GM06990 (cell line): Measurements from ENCODE around the gene CLCN6.

Source experiments
- DNase-seq: peaks from one replicate; pipeline ENCODE4 v3.0.0-alpha.2; 2011; ENCODE audit not compliant: insufficient read length; ENCODE audit errors: extremely low read depth
- H3K27me3 ChIP-seq: replicated peaks from 2 replicates; pipeline ENCODE4 v1.6.0; 2011; ENCODE audit warnings: low read length; ENCODE audit not compliant: control insufficient read depth, insufficient read depth
- H3K36me3 ChIP-seq: 2 replicates; pipeline ENCODE4 v1.5.1; 2011; ENCODE audit warnings: low read length; ENCODE audit not compliant: control insufficient read depth, insufficient read depth
- H3K4me3 ChIP-seq: replicated peaks from 2 replicates; pipeline ENCODE4 v1.5.1; 2011; ENCODE audit warnings: low read depth, mild to moderate bottlenecking, control low read depth, low read length
- TF ChIP-seq, protein P1 (sequence below): IDR thresholded peaks from 2 replicates; pipeline ENCODE4 v1.5.1; 2011; ENCODE audit warnings: low read length, control low read depth, mild to moderate bottlenecking, inconsistent platforms; ENCODE audit not compliant: insufficient read depth, poor library complexity, severe bottlenecking

Gene CLCN6

DNA sequence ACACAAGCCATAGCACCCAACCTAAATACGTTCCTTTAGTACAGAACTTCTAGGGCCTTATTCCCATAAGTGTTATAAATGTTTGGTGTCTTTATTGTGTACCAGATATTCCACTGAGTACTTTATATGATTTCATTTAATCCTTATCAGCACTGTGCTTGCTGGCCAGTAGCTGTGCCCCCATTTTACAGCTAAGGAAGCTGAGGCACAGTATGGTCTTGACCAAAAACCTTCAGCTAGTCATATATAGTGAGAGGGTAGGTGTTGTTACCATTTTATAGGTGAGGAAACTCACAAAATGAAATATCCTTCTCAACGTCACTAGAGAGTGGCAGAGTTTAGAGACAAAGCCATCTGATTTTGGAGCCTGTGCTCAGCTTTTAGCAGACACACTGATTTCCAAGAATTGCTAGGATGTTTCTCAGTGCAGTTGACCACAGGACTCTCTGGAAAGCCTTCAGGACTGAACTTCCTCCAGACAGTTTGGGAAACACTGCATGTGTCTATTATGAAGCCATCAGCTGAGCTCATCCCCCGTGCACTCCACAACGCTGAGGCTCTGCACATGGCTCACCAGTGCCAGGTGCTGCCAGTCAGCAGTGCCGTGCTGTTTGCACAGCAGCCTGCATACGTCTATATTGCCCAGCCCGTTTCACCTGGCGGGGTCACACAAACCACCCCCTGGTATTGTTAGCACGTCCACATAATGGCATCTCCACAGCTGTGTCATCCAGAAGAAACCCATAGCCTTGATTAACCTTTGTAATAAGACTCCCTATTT lies 26.1 kb downstream of the CLCN6 start:
- TF ChIP-seq, protein P1, sequence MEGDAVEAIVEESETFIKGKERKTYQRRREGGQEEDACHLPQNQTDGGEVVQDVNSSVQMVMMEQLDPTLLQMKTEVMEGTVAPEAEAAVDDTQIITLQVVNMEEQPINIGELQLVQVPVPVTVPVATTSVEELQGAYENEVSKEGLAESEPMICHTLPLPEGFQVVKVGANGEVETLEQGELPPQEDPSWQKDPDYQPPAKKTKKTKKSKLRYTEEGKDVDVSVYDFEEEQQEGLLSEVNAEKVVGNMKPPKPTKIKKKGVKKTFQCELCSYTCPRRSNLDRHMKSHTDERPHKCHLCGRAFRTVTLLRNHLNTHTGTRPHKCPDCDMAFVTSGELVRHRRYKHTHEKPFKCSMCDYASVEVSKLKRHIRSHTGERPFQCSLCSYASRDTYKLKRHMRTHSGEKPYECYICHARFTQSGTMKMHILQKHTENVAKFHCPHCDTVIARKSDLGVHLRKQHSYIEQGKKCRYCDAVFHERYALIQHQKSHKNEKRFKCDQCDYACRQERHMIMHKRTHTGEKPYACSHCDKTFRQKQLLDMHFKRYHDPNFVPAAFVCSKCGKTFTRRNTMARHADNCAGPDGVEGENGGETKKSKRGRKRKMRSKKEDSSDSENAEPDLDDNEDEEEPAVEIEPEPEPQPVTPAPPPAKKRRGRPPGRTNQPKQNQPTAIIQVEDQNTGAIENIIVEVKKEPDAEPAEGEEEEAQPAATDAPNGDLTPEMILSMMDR, result no peak
- no peak for DNase-seq
- peaks cover 46% of the 10 kb centered on the region for H3K36me3 ChIP-seq
- H3K4me3 ChIP-seq, result no peak overlapping the region
- no peaks in the 10 kb centered on the region for H3K27me3 ChIP-seq

DNA sequence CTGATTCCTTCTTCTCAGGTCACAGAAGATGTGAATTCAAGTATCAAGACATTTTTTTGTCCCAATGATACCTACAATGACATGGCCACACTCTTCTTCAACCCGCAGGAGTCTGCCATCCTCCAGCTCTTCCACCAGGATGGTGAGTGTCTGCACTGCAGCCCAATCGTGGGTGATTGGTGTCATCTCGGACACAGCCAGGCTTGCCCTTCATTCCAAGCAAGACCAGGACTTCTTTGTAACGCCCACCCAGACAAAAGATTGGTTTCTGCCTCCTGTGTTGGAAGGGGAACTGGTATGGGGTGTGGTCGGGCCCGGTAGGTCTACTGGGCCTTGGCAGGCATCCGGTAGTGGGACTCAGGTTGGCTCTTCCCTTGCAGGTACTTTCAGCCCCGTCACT lies 27.5 kb downstream of the CLCN6 start:
- Histone ChIP-seq H3K36me3 (peaks cover 51% of the 10 kb centered on the region), H3K4me3 (no peak overlapping the region), H3K27me3 (no peaks in the 10 kb centered on the region)
- no peak for DNase-seq
- TF ChIP-seq, protein P1, result no peak

DNA sequence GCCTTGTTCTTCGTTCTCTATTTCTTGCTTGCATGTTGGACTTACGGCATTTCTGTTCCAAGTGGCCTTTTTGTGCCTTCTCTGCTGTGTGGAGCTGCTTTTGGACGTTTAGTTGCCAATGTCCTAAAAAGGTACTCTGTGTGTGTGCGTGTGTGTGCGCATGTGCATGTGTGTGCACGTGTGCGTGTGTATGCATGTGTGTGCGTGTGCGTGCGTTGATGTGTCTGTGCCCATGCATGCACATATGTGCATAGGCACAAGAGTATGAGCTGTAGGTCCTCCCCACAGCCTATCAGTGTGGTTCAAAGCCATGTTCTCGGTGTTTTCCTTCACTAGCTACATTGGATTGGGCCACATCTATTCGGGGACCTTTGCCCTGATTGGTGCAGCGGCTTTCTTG lies 27.9 kb downstream of the CLCN6 start:
- TF ChIP-seq, protein P1, result no peak
- H3K27me3 ChIP-seq, result no peaks in the 10 kb centered on the region
- H3K4me3 ChIP-seq, result no peak overlapping the region
- H3K36me3 ChIP-seq, result peaks cover 50% of the 10 kb centered on the region
- DNase-seq, result no peak

DNA sequence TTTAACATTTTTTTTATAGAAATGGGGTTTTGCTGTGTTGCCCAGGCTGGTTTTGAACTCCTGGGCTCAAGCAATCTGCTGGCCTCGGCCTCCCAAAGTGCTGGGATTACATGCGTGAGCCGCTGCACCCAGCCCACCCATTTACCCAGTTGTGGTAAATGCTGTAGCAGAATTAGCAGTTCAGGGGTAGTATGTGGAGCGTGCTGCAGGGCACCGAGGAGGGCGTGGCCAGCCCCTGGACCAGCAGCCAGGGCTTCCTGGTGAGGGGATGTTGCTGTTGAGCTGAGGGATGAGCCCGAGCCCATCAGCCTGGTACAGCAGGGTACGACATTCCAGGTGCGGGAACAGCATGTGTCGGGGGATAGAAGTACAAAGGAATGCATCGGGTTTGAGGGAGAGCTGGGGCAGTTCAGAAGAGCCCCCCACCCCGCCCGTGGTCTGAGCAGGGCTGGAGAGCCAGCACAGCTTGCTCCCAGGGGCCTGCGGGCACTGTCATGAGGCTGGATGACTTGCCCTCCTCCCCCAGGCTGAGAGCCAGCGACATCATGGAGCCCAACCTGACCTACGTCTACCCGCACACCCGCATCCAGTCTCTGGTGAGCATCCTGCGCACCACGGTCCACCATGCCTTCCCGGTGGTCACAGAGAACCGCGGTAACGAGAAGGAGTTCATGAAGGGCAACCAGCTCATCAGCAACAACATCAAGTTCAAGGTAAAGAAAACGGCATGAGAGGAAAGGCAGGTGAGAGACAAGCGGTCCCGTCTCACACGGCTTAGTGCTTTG lies 29.6 kb downstream of the CLCN6 start:
- DNase-seq, result no peak
- TF ChIP-seq, protein P1, result no peak
- peaks cover 53% of the 10 kb centered on the region for H3K36me3 ChIP-seq
- H3K27me3 ChIP-seq, result no peaks in the 10 kb centered on the region
- H3K4me3 ChIP-seq, result no peak overlapping the region

DNA sequence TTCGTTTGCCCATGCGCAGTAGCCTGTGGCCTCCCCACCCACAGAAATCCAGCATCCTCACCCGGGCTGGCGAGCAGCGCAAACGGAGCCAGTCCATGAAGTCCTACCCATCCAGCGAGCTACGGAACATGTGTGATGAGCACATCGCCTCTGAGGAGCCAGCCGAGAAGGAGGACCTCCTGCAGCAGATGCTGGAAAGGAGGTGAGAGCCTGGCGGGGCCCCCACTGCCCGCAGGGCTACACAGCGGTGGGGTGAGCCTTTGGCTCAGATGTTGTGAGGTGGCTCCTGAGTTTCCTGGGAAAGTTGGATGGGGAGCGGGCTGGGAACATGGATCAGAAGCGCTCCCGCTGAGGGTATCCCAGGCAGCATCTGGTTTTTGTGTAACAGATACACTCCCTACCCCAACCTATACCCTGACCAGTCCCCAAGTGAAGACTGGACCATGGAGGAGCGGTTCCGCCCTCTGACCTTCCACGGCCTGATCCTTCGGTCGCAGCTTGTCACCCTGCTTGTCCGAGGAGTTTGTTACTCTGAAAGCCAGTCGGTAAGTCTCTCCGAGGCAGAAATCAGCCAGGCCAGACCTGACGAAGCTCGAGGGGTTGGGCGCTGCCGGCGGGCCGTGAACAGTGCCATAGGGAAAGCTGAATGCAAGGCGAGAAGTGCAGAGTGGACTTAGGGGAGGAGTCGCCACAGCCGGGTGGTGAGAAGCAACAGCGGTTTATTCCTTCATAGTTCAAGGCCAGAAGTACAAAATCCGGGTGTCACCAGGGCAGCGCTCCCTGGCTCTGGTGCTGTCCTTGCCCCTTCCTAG lies 31.2 kb downstream of the CLCN6 start:
- Histone ChIP-seq H3K36me3 (peaks cover 57% of the 10 kb centered on the region), H3K4me3 (no peak overlapping the region), H3K27me3 (no peaks in the 10 kb centered on the region)
- TF ChIP-seq, protein P1, result no peak
- DNase-seq, result no peak
